Astrocyte of the cerebellum (primary cell): Measurements from ENCODE around the gene PFKFB4.
"Not testable (repeated sequence)": the region's sequence is repeated elsewhere in the genome, so short reads cannot be mapped to it uniquely, and the experiment has no call there.

Source experiments
- DNase-seq: peaks from one replicate; pipeline ENCODE4 v3.0.0-alpha.2; 2011; ENCODE audit warnings: low read depth
- H3K4me3 ChIP-seq: 2 replicates; pipeline ENCODE4 v1.5.1; 2011; ENCODE audit warnings: mild to moderate bottlenecking, low read depth, low read length, moderate library complexity
- CTCF ChIP-seq: IDR thresholded peaks from 2 replicates; pipeline ENCODE4 v1.5.1; 2012; ENCODE audit warnings: low read length, low read depth, moderate library complexity, mild to moderate bottlenecking; ENCODE audit errors: missing control alignments
- in situ Hi-C: cut with HindIII; loops from 2 replicates; pipeline ENCODE4 v1.10.0; 2017; ENCODE audit warnings: low sequenced_read_pairs

PFKFB4 gene

GRCh38 chr3:48493203-48493501 is 63.5 kb downstream of the PFKFB4 start:
- in situ Hi-C loops = no loop called here

DNA sequence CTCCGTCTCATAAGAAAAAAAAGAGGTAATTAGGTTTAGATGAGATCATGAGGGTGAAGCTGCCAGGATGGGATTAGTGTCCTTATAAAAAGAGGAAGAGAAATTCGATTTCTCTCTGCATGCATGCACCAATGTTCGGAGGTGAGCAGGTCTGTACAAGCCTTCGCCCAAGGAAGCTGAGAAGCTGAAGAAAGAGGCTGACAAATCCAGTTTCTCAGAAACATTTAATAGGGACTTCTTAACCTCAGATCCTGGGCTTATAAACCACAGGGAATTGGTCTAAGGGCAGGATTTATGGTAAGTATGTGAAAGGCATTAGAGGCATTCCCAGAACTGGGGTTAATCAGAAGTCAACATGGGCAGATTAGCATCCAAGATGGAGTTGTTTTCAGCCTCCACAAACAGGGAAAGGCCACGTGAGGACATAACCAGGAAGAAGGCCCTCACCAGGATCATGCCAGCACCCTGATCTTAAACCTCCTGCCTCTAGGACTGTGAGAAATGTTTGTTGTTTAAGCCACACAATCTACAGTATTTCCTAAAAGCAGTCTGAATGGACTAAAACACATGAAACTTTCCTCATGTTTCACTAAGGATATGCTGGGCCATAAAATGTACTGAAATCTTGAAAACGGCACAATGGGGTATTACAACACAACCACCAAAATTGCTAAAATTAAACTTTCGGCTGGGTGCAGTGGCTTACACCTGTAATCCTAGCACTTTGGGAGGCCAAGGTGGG is 64.0 kb downstream of the PFKFB4 start:
- H3K4me3 ChIP-seq = no peak overlapping the region
- in situ Hi-C loops = no loop called here
- DNase-seq = no peak
- TF ChIP-seq CTCF = no peak

More at GRCh38 chr3:48493203-48493501, 63.5 kb downstream of the PFKFB4 start:
- no peak for TF ChIP-seq CTCF
- H3K4me3 ChIP-seq = no peak overlapping the region
- DNase-seq = no peak

GRCh38 chr3:48486952-48487351 is 69.7 kb downstream of the PFKFB4 start:
- in situ Hi-C loops = no loop called here
- no peak overlapping the region for H3K4me3 ChIP-seq
- no peak for TF ChIP-seq CTCF
- no peak for DNase-seq

GRCh38 chr3:48482822-48483221 is 73.8 kb downstream of the PFKFB4 start:
- DNase-seq, H3K4me3 ChIP-seq, in situ Hi-C loops: not testable (repeated sequence)

- H3K4me3 ChIP-seq, in situ Hi-C loops, DNase-seq: not testable (repeated sequence)
Measured at GRCh38 chr3:48480891-48481290, 75.7 kb downstream of the PFKFB4 start.

GRCh38 chr3:48478626-48479555 is 77.7 kb downstream of the PFKFB4 start:
- no peak overlapping the region for H3K4me3 ChIP-seq
- no peak for TF ChIP-seq CTCF
- in situ Hi-C loops = no loop called here
- DNase-seq = no peak

DNA sequence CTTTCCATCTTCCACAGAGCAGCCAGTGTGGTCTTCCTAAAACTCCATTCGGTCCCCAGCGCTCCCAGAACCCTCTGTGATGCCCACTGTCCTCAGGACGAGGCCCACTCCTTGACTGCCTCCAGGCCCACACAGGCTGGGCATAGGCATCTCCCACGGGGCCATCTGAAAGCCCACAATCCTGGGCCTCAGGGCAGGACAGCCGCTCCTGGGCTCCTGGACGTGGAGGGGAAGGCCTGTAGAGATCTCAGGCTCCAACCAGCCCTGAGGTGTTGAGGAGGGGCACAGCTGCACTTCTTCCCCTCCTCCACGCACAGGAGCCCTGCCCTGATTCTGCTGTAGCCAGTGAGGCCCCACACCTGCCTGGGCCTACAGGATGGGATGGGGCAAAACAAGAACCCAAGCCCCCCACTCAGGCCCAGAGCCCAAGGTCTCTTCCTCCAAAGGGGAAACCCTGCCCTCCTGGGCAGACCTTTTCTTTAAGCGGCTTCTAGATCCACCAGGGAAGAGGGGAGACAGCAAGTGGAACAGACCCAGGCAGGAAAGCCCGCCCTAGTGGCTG is 78.6 kb downstream of the PFKFB4 start:
- no peak for TF ChIP-seq CTCF
- no peak for DNase-seq
- in situ Hi-C loops = no loop called here
- H3K4me3 ChIP-seq = no peak overlapping the region
